Astrocyte of the hippocampus (primary cell): ENCODE measurements around the gene HP1BP3.

ENCODE experiments used
- DNase-seq: peaks from one replicate; pipeline ENCODE4 v3.0.0; 2011; ENCODE audit warnings: low read depth, low spot score

HP1BP3 gene

DNA sequence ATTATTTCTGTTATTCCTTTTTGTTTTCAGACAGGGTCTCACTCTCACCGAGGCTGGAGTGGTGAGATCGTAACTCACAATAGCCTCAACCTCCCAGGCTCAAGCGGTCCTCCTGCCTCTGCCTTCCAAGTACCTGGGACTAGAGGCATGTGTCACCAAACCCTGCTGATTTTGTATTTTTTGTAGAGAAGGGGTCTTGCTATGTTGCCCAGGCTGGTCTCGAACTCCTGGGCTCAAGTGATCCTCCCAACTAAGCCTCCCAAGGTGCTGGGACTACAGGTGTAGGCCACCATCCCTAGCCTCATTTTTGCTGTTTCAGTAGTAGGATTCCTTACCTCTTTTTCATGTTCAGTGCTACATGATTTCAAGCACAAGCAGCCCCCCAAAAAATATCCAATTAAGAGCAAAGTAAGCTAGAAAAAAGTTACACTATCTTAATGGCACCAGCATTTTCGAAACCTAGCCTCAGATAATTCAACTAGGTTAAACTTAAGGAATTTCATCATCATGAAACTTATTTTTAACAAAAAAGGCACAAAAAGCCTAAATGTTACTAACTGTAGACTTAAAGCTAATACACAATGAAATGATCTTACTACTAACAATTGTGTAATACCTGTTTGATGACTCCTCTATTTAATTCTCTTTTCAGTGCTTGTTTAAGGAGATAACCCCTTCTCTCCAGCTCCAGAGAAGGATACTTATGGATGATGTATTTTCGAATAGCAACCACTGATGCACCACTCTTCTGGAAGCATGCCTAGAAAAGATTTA, 16.6 kb downstream of the HP1BP3 start:
- DNase-seq: no peak

DNA sequence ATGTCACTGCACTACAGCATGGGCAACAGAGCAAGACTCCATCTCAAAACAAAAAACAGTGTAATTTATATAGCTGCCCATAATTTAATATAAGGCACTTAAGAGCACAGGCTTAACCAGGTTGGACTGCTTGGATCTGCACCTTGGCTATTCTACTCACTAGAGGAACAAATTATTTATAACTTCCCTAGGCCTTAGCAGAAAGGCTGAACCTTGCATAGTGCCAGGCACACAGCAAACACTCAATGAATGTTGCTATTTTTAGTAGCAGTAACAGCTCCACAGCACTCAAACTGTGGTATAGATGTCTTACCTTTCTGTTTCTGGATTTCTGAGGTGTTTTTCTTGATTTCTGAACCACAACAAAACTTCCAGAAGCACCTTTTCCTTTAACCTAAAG, 19.8 kb downstream of the HP1BP3 start:
- DNase-seq: no peak

DNA sequence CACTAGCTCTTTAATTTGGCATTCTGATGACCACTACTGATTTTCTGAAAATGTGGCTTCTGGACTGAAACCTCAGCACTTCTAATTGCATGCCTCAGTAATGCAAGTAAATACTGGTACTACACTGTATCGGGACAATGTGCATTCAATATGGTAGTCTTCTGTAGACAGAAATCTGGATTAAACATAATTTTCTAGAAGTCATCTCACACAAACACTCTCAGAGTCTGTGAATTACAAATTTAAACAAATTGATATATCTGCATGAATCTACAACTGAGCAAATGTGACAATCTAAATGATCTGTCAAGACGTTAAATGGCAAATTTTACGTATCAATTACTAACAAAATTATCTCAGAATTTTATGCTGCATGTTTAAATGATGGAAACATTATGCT, 23.7 kb downstream of the HP1BP3 start:
- no peak for DNase-seq

DNA sequence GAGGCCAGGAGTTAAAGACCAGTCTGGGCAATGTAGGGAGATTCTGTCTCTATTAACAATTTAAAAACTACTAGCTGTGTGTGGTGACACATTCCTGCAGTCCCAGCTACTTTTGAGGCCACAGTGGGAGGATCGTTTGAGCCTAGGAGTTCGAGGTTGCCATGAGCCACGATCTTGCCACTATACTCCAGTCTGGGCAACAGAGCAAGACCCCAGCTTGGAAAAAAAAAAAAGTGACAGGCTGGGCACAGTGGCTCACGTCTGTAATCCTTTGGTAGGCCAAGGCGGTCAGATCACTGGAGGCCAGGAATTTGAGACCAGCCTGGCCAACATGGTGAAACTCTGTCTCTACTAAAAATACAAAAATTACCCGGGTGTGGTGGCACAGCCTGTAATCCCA, 26.8 kb downstream of the HP1BP3 start:
- DNase-seq: no peak

DNA sequence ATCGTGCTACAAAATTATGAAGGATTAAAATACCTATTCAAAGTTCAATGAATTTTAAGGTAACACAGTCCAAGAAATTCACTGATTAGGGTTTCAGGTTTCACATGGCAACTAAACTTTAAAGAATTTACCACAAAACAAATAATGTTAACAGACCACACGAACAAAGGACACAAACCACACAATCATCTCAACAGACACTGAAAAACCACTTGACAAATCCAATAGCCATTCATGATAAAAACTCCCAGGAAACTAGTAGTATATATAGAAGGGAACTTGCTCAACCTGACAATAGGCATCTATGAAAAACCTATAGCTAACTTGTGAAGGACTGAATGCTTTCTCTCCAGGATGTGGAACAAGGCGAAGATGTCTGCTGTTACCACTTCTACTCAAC, 33.5 kb downstream of the HP1BP3 start:
- peak; percentile 71 for DNase-seq

DNA sequence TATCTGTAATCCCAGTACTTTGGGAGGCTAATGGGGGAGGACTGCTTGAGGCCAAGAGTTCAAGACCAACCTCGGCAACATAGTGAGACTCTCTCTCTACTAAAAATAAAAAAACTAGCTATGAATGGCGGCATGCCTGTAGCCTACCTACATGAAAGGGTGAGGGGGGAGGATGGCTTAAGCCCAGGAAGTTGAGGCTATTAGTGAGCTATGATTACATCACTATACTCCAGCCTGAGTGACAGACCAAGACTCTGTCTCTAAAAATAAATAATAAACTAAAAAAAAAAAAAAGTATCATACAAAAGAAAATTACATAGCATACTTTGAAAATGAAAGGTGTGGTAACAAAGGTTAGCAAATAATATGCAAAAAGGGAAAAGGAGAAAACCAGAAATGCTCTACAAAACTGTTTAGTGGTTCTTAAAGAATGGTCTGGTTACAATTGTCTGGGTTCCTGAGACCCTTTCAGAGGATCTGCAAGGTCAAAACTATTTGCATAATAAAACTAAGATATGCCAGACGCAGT, 35.6 kb downstream of the HP1BP3 start:
- DNase-seq: no peak

DNA sequence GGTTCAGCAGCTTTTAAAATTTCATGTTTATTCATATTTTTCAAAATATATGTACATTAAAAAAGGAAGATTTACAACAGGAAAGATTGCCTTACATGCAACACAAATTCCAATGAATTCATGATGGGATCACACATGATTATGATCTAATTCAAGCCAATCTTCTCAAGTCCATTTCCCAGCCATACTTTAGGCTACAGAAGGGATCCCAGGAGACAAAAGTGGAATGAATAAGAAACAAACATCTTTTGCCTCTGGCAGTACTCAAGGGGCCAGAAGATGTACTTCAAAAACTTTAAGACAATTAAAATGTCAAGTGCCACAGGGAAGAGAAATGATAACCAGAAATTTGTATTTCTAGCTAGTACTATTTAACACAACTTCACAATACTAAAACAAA, 44.4 kb downstream of the HP1BP3 start:
- DNase-seq: no peak

DNA sequence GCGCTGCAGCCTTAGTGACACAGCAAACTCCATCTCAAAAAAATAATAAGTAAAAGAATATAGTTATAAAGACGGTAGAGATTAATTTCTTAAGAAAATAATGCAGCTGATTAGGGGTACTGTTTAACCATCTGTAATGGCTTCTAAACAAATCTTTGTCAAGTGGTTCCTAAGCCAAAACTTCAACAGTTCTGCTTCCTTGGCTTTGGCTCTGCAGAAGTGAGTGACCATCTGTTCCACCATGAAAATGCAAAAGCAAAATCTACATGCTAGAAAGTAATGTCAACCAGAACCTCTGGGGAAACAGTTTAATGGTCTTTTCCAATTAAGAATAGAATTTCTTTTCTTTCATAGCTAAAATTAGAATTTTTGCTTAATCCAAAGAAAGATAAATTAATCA, 46.3 kb downstream of the HP1BP3 start:
- DNase-seq: no peak

DNA sequence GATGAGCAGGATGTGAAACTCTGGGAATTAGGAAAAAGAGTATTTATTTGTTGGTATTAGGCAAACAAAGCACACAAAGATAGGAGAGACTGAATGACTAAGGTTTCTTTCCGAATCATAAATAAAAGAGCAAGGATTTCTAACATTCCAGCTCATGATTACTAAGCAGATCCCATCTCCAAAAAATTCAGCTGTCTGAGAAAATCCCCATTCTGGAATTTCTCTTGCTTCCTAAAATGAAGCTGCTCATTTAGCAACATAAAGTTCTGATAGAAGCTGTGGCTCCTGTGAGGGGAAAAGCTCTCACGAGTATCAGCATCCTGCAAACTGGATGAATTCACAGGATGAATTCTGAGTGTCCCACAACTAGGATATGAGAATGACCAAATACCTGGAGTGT, 47.9 kb downstream of the HP1BP3 start:
- DNase-seq: peak; percentile 56

DNA sequence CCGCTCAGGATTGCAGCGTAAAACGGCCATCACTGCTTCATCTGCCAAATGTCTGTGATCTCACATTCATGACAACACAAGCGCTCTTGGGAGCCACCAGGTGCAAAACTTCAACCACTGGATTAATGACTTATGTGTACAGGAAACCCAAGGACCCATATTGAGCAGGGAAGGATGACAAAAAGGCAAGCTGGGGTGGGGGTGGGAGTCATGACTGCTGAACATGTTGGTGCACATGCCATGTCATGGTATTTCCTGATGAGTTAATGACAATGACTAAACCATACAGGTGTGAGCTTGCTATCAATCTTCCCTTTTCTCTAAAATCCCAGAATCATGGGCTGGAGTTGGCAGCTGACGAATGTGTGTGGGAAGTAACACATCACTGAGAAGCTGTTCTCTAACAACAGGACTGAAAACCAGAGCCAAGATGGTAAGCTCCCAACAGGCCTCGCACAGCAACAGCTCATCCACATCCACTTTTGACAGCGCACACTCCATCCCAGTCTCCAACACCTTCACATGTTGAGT, 51.5 kb downstream of the HP1BP3 start:
- DNase-seq: no peak

DNA sequence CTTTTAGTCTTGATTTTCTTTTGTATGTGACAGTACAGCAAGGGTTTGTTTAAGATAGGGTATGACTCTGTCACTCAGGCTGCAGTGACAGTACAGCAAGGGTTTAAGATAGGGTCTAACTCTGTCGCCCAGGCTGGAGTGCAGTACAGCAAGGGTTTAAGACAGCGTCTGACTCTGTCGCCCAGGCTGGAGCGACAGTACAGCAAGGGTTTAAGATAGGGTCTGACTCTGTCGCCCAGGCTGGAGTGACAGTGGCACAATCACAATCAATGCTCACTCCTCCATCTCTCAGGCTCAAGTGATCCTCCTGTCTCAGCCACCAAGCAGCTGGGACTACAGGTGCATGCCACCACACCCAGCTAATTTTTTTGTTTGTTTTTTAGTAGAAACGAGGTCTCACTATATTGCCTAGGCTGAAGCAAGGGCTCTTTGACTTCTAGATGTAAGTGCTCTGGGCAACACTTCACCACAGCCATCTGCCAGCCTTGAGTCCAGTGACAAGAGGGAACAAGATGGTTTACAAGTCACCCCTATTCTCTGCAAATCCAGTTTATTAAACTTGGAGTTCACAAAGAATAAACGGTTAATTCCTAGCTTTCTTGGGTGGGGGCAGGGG, 53.6 kb downstream of the HP1BP3 start:
- DNase-seq: no peak

DNA sequence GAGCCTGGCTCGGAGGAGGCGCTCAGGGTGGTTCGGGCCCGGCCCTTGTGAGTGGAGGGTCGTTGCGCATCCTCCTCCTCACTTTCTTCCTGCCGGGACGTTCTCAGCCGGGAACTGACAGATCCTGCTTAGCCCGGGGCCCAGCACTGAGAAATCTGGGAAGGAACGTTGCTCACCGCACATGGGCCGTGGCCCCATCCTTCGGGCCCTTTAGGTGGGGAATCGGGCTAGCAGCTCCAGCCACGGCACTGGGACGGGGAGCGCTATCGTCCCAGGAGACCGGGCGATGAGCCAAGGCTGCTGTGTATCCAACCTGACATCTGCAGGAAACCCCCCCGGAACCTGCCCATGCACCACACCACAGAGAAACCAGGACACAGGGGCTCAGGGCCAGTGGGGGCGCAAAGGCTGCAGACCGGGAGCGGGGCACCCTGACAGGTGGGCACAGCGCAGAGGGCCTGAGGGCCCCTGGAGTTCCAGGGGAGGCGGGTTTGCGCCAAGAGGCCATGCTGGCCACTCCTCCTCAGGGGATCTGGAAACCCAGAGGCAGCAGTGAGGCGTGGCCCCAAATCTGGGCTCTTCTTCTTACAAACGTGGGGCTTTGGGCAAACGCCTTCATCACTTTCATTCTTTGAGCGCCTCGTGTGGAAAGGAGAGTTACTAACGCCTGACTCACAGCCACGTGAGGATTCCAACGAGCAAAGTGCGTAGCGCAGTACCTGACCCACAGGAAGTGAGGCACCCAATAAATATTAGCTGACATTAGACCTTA, 54.3 kb downstream of the HP1BP3 start, which contains the start of gene SH2D5:
TSS of gene SH2D5 (minus strand) at position 116 of the 772 bp plus-strand sequence. CDS start 4,659 bp downstream, outside the sequence.
- DNase-seq: peak; percentile 96

DNA sequence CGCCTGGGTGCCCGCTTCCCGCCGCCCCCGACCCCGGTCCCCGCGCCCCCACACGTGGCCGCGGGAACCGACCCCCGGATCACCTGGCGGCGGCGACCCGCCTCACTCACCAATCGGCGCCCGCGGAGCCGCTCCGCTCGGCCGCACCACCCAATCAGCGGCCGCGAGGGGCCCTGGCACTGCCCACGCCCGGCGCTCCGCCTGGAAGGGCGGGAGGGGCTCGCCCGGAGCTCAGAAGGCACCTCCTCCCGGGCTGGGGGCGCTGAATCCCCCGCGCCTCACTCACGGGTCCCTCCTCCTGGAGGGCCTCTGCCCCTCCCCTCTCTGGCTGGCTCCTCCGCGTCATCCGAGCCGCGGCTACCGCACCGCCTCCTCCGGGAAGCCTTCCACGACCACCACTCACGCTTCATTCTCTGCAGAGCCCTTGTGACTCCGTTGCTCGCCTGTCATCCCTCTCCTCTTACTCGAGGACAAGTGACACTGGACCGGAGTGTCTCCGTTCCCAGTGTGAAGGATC, 55.0 kb downstream of the HP1BP3 start:
- DNase-seq: peak; percentile 90

DNA sequence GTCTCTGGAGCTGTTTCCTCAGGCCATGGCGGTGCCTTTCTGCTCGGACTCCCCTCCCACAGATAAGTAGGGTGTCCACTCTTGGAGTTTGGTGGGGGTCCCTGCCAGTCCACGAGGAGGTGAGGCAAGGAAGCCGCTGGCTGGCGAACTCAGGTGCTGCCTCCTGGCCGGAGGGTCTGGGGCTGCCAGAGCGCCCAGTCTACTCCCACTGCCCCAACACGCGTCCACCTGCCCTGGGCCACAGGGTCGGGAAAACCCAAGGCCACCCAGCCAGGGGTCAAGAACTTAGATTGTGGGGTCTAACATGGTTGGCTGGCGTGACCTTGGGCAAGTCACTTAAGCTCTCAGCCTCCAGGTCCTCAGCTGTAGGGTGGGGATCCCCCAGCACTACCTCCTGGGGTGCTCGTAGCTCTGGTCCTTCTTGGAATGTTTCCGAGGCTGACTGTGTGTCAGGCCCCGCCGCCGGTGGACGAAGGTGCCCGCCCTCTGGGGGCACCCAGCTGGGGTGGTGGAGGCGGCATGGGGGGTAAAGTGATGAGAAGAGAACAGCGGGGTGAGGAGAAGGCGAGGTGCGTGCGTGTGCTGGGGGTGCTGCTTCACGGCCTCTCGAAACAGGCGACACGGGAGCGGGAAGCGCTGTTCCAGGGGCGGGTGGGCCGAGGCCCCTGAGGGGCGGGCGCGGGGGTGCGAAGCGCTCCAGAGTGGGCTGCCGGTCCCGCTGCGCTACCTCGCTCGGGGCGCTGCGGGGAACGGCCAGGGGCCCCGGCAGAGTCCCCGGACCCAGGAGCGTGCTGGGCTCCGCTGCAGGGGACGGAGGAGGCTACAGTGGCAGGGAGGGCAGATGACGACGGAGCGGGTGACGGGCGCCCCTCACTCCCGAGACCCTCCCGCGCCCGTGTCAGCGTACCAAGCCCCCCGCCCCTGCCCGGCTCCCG, 55.8 kb downstream of the HP1BP3 start:
- DNase-seq: no peak

DNA sequence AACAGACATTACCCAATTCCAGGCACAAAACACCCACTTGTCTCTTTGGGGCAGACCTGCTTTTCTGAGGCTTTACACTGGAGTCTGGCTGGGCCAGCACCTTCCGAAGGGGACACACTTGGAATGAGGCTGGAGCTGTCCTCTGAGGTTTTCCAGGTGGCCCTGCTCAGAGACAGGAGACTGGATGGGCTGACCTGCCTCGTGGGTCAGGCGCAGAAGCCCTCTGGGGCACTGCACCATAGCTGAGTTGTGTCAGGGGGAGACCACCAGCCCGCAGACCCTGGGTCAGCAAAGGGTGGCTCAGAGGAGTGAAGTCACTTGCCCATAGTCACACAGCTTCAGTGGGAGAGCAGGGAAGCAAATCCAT, 56.4 kb downstream of the HP1BP3 start:
- DNase-seq: no peak

DNA sequence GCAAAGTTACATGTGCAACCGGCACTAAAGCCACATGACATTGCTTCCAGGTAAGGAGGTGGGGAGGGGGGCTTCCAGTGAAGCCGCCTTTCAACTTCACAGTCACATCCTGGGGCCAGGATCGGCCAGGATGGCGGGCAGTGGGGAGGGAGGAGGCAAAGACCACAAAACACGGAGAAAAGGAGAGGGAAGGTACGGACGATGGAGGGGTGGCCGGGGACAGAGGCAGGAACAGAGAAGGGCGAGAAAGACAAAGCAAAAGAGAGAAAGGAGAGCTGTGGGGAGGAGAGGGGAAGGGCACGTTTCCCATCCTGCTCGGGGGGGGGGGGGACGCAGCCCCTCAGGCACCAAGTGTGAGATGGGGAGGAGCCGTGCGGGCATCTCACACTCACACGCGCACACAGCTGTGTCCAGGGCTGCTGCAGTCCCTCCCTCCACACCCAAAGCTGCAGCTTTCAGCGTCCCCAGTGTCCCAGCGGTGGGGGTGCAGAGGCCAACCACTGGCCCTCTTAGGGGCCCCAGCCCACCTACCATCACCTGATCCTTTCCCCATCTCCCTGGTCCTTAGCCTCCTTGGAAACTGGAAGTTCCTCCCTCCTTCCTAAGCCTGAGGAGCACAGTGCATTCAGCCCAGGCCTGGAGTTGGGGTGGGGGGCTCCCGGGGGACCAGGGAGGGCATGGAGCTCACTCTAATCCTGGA, 57.0 kb downstream of the HP1BP3 start:
- no peak for DNase-seq

DNA sequence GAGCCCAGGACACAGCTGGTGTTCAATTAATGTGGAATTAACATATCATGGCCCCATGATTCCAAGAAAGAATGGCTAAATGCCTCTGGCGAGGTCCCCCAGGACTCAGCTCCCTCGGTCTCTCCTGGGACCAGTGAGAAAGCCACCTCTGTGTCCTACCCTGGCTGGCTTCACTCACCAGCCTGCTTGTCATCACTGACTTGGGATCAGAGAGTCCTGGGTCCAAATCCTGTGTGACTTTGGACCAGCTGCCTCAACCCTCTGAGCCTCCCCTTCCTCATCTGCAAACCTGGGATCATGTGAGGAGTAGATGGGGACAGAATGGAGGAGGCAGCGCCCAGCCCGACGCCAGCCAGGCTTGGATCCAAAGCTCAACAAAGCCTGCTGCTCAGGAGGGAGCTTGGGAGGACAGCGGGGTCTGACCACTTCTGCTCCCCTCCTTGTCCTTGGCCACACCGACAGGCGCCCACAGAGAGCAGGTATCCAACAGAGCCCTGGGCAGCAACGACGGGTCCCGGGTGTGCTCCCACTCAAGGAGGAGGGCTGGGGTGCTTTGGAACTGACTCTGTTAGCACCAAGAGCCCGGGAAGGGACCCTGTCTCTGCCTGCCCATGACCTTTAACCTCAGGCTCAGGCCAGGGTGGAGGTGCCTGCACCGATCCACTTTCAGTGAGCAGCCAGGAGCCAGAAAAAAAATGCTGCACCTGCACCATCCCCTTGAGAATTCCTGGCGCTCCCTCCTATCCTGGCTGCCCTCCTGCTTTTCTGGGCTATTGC, 57.8 kb downstream of the HP1BP3 start:
- DNase-seq: no peak

DNA sequence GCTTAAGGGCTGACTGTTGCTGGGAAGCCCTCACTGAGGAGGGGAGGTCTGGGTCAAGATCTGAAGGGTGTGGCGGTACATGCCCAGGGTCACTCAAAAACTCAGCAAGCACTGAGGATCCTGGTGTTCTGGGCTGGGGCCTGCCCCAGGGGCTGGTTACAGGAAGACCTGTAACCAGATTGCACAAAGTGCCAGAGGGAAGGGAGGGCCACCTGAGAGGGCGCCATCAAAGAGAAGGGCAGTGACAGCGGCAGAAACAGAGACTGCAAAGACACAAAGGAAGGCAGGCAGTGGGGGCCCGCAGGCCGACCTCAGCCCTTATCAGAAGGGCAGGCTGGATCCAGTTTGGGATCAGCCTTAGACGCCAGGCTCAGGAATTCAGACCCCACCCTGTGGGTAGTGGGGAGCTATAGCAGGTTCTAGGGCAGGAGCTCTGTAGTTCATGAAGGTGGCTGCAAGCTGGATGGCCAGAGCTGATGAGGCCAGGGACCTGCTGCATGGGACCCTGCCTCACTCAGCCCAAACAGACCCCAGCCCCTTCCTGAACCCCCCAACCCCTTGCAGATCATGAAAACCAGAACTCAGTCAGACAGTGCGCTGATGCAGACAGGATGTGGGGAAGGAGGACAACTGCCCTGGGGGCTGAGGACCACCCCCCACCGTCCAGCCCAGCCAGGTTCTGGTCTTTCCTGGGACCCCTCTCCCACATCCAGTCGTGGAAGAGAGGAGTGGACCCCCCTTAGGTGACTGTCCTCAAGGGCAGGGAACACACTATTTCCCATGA, 58.5 kb downstream of the HP1BP3 start:
- DNase-seq: no peak
